Subcutaneous adipose tissue (tissue), 4 donors: ENCODE results near the gene RICTOR. TPM values are rescaled to one million over a fixed set of nuclear protein-coding genes. Genes with fewer than 3 reads are reported as not detected.

ENCODE experiments used
- CTCF ChIP-seq: fragments of 450-650 bp; IDR thresholded peaks from one replicate; pipeline ENCODE4 v1.5.1; 2016; ENCODE audit warnings: low read depth, mild to moderate bottlenecking, control low read depth, antibody characterized with exemption, moderate library complexity
- total RNA-seq, 4 donors: library from RNA; depleted of rRNA; stranded (reverse); fragments of >200 nt; gene quantifications; one replicate each; pipeline ENCODE4 v1.1.0, GENCODE V29; 2016

RICTOR gene
- total RNA-seq, 4 donors from 2014 or later, result 35.2 to 55.6 (median 39.3) TPM

DNA sequence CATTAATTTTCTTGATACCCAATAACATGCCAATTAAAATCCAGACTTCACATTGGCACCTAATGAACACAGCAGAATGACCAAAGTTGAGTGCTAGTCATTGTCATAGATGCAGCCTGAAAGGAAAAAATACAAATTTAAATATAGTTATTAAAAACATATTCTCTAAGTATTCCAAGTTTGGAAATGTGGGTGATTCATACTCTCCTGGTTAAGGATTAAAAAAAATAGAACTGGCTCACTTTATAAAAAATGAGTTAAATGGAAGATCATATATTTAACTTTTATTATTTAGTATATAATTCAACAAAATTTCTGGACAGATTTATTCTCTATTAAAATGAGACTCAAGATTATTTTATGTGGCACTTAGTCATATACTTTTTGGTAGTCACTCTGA, 33.2 kb upstream of the RICTOR start:
- no peak for TF ChIP-seq CTCF

- TF ChIP-seq CTCF, result no peak
Observed at GRCh38 chr5:39106322-39106721, 32.1 kb upstream of the RICTOR start.

DNA sequence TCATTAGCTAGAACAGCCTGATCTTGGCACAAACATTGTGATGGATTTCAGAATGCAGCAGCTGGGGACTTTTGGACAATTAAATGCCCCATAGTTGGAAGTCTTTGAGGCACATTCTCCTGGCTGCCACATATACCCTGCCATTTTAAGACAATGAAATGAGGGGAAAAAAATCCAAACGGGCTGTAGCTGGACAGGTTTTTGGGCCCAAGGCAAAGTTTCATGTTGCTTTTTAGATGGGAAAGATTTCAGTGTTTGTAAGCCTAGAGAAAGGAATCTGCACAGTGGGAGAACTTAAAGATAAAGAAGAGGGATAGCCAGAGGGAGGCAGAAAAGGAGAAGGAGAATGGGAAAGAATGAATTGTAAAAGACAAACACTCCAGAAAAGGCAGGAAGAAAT, 30.0 kb upstream of the RICTOR start:
- no peak for TF ChIP-seq CTCF

DNA sequence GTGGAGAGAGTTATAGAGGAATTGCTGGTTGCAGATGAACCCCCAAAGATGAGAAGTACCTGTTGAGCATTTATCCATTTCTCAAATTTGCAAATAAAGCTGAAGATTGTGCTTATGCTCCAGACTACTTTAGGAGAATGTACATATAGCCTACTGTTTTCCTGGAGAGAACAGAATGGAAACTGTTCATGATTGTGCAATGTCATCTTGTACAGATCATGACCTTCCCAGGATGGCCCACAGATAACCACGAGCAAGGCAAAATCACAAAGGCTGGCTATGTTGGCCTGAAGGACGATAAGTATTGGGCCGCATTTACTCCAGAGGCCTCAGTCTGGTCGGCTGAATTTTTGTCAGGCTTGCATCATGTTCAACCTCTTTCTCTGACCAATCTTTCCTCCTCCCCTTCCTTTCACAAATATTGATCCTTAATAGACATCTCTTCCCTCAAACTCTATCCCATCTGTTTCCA, 28.5 kb upstream of the RICTOR start:
- no peak for TF ChIP-seq CTCF

DNA sequence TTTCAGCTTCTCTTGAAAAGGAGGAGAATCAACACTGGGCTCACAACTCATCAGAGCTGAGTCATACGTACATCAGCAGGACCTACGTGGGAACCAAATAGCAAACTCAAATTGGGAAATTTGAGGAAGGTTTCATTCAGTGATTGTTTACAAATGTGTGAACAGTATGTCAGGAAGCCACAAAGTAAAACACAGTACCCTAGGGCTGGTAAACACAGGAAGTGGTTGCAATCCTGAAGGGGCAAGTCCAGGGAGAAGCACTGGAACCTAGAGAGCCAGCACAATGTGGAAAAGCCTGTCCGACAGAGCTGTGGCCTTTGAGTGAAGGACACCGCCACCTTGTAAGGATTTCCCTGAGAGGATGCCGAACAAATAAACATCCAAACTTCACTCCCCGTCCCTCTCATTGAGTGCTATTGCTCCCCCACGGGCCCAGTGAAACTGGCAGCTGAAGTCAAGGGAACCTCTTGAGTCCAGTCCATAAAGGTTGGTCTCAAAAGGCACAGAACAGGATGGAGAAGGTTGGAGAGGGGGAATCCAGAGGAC, 26.7 kb upstream of the RICTOR start:
- TF ChIP-seq CTCF, result no peak

DNA sequence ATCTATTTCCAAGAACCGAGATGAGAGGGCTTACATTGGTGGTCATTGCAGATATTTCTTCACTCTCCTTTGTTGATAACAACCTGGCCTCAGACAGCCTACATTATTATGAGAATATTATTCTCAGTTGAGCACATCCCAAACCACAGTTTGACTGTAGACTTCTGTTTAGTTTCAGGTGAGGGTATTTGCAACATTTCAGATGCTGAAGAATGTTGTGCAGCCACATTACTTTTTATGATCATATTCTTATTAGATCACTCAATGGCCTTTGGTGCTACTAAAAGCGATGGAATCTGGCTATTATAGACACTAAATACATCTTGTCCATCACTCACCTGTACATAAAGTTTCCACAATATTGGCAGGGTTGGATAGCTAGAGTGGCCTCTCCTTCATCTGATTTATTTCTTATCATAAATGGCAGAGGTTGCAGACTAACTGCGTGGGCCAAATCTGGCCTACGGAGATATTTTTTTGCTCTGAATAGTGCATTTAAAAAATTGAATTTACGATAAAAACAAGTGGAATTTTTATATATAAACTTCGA, 26.2 kb upstream of the RICTOR start:
- no peak for TF ChIP-seq CTCF

DNA sequence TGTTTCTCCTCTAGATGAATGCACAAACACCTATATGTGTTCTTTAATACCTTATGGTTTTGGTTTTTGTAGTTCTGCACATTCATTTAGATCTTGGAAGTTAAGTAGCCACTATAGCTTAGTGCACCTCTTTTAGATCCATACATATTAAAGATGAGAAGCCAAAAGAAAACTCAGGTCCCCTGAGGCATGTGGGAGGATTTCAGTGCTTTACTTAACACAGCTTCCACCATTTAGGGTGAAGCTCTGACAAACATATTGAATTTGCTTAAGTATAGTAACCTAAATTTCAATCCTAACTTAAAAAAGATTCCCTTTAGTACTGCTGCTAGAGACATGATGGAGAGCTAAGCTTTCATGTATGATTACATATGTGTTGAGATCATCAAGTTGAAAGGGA, 25.6 kb upstream of the RICTOR start:
- TF ChIP-seq CTCF, result no peak
